Measurements from ENCODE around the gene EVA1C.

GRCh38 chr21:32560896-32561295, 148.4 kb downstream of the EVA1C start:
- TF ChIP-seq EZH2 (IDR thresholded peaks at IDR 0.05; ENCODE audit: borderline replicate concordance, control insufficient read depth, low read depth, low read length) (no peak), ZBTB40 (IDR thresholded peaks at IDR 0.05; ENCODE audit: borderline replicate concordance) (no peak), HDAC6 (IDR thresholded peaks at IDR 0.05; ENCODE audit: unreplicated experiment) (no peak)
